ENCODE data around the gene DIPK1C.

Gene DIPK1C

DNA sequence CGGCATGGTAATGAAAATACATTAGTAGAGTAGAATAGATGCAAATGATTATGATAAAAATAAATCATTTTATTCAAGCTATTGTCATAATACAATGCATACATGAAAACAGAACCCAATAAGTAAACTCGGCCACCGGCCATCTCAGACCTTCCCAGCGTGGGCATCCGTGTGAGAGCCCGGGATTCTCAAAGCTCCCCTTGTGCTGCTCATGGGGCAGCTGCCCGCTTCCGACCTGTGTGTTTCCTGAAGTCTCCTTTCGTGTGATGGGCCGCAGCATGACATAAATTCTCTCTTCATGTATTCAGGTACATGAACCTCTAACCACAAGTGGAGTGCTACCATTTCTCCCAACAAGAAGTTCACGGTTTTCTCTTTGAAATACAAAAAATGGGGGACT lies 25.6 kb upstream of the DIPK1C start:
- DNase-seq (ENCODE audit: low read depth), result no peak

DNA sequence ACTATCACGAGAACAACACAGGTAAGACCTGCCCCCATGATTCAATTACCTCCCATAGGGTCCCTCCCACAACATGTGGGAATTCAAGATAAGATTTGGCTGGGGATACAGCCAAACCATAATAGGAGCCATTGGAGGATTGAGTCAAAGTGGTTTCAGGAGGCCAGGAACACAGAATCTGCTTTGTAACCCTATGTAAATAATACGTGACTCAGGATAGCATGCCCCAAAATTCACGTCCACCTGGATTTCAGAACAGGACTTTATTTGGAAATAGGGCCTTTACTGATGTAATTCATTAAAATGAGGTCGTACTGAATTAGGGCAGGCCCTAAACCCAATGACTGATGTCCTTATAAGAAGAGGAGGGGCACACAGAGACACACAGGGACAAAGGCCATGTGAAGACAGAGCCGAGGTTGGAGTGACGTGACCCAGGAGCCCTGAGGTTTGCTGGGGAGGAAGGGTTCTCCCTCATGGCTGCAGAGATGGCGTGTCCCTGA lies 23.1 kb upstream of the DIPK1C start:
- no peak for DNase-seq (ENCODE audit: low read depth)

DNA sequence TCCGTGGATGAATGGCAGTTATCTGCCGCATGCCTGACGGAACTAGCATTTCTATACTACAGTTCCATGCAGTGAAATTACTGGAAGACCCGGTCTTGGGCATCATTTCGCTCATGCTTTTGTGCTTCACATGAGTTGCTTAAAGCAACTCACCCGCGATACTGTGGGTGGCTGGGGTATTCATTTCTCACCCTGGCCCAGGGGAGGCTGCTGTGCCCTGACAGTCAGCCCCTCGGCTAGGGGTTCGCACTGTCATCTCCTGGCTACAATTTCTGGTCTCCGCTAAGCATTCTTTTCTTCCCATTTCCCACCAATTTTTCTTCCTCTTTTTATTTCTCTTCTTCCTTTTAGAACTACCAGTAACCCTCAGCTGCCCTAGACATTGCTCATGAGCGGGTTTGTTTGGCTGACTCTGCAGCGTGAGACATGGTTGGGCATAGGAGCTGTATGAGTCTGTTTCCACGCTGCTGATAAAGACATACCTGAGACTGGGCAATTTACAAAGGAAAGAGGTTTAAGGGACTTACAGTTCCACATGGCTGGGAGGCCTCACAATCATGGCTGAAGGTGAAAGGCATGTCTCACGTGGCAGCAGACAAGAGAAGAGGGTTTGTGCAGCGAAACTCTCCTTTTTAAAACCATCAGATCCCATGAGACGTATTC lies 22.5 kb upstream of the DIPK1C start:
- no peak for DNase-seq (ENCODE audit: low read depth)

DNA sequence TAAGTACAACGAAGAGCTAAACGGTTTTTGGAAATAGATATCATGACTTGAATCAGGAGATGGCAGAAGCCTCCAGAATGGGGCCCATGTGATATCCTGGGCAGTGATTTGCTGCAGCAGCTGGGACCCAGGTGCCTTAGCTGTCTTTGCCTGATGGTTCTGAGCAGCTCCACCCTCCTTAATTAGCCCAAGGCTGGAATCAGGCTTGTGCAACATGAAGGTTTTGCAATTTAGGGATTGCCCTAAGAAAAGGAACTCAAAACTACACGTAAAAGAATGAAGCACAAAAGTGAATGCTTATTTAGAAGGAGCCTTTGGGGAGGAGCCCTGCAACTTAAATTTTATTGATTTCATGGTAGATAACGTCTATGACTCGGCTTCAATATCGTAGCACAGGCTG lies 21.8 kb upstream of the DIPK1C start:
- DNase-seq (ENCODE audit: low read depth), result no peak

DNA sequence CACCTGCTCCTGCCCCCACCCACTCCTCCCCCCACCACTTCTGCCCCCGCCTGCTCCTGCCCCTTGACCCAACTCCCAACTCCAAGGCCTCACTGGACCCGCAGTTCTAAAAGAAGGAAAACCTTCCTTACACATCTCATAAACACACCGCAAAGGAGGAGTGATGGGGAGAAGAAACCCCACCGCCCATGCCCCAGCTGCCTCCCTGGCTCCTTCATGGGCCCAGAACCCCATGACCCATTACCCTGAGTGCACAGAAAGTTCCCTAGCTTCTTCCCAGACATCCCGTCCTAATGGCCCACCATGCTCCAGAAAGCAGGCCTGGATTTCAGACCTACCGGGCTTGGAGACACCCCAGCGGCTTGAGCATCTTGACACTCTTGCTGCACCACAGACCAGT lies 21.2 kb upstream of the DIPK1C start:
- no peak for DNase-seq (ENCODE audit: low read depth)

DNA sequence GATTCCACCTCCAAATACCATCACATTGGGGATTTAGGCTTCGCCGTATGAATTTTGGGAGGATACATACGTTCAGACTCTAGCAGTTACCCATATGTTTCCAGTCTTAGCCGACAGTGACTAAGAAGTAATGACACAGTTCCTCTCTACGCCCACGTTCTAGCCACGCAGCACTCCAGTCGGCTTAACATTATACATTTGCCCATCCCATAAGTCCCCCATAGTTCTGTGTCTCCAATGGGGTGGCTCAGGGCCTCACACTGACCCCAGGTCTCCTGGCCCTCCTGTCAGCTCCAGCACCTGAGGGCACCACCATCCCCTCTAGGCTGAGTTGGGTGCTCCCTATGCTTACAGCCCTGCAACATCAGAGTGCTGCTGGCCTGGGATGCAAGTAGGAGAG lies 20.7 kb upstream of the DIPK1C start:
- DNase-seq (ENCODE audit: low read depth), result no peak

DNA sequence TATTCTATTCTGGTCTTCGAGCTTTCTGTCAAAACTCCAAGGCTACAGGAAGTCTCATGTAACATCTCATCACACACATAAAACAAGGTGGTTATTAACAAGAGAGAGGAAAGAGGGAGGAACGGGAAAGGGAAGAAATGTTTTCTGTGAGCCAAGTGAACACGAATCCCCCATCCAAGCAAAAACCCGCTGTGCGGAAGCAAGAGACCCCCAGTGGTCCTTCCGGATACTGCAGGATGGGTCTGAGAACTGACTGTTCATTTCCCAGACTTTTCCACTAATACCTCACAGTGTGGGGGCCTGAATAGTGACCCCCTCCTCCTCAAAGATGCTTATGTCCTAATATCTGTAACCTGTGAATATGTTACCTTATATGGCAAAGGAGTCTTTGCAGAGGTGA lies 19.0 kb upstream of the DIPK1C start:
- DNase-seq (ENCODE audit: low read depth), result no peak

DNA sequence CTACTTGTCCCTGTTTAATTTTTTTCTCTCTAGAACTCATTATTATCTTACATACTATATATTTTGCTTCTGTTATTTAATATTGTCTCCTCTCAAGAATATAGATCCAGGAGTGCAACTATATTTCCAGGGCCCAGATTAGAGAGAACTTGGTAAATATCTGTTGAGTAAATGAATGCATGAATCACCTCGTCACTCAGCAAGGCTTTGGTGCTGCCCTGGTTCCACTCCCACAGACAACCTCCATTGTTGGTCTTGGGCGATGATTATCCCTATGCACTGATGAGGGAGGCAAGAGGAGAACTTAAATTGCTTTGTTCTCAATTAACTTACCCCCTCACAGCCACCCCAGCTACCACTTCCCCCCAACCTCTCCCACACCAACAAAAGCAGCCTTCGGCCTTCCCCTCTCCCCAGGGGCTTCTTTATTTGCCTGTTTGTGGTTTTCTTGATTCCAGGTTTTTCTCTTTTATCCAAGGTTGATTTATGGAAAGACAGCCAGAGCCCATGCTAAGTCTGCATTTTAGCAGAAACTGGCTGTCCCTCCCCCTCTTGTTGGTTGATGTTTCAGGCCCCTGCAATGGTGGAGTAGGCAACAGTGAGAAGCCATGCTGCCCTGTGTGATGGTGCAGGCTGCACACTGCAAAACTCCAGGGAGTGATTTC lies 17.0 kb upstream of the DIPK1C start:
- no peak for DNase-seq (ENCODE audit: low read depth)

DNA sequence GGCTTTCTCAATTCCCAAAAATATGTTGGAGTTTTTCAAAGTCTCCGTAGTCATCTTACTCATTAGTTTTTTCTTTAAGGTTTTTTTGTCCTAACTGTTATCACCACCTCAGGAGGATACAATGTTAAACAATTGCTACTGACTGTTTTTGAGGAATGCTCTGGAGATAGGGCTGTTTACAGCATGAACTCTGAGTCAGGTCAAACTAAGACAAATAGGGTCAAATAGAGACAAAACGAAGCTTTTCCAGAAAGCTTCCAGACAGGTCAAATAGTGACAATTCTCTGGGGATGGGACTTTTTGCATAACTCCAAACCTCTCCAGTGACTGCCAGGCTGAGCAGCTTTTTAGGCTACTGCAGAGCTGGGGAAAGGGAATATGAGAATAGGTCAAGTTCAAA lies 15.2 kb upstream of the DIPK1C start:
- DNase-seq (ENCODE audit: low read depth), result no peak

DNA sequence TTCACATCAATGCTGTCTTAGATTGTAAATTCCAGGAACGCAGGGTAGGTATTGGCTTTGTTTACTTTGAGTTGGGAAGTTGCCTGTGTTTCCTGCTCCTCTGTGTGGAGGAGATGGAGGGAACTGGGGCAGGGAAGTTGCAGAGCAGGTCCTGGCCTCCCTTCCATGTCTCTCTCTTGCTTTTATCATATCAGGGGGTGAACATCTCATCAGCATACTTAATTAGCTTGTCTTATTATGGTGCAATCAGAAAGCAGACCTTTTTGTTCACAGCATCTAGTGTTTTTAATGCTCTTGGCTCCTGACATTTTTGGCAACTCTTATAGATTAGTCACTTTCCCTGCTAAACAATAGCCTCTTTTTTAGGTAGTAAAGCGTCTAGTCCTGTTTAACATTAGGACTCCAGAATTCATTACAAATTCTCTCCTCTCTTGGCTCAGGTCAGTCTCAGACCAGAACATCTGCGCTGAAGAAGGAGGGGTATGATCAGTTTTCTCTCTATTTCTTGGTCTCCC lies 11.5 kb upstream of the DIPK1C start:
- no peak for DNase-seq (ENCODE audit: low read depth)

DNA sequence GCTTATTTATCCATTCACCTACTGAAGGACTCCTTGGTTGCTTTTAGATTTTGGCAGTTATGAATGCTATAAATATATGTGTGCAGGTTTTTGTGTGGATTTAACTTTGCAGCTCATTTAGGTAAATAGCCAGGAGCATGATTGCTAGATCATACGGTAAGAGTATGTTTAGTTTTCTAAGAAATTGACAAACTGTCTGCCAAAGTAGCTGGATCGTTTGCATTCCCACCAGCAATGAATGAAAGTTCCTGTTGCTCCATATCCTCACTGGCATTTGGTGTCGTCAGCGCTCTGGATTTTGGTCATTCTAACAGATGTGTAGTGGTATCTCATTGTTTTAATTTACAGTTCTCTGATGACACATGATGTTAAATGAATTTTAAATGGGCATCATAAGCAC lies 8.7 kb upstream of the DIPK1C start:
- DNase-seq (ENCODE audit: low read depth), result no peak

DNA sequence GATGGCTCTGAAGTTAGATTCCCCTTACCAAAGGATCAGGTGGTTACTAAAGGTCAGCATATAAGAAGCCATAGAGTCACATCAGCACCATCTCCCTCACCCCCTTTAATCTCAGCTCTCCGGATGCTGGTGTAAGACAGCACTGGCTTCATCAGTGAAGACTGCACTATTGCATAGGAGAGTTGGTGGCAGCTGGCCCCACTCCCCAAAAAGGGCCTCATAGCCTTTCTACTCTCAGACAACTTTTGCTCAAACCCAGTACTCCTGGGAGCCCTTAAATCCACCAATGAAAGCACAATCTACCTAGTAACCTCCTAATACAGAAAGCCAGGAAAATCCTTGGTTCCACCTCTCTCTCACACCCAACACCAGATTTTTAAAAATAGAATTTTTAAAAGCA lies 6.9 kb upstream of the DIPK1C start:
- no peak for DNase-seq (ENCODE audit: low read depth)

DNA sequence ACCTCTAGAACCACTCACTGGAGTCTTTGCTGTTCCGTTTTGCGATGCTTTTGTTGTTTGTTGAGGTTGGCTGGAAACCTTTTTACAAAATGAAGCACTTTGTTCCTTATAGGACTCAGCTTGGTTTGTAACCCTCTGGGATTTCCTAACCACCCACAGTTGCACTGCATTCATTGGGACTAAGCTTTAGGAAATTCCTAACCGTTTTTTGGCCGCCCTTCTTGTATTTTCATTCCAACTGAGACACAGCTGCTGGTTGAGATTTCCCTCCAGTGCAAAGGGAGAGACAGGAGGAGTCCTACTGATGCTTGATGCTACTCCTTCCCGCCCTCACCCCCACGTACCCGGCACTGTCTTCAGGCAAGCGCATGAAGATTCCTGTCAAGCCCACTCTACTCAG lies 6.1 kb upstream of the DIPK1C start:
- DNase-seq (ENCODE audit: low read depth), result no peak

DNA sequence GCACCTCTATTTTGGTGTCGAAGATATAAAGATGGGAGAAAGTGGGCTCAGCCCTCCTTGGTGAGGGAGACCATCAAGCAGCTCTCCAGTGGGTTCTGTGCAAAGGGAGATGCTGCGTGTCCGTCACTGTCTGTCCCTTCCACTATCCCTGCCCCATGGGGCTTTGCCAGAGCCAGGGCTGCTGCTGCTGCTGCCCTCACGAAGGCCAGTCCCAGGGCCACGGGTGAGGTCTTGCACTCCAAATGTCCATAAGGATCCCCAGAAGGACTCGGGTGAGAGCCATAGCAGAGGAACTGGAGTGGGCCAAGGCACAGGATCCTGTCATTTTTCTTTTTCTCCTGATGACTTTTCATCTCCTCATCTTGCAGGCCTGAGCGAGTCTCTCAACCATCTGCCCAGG lies 3.7 kb upstream of the DIPK1C start:
- no peak for DNase-seq (ENCODE audit: low read depth)

DNA sequence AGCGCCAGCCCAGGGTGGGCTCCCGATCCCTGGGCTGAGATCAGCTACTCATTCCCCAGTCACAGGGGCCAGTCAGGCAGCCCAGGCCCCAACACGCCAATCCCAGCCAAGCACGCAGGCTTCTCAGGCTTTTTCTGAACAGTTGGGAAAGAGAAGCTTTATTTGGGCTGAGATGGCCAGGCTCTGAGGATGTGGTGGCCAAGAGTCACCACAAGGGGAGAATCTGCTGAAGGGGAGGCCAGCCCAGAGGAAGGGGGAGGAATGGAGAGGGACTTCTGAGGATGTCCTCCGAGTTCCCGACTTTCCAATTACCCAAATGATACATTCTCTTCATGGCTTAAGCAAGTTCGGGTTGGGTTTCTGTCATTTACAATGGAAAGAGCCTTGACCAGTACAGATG lies 2.8 kb upstream of the DIPK1C start:
- no peak for DNase-seq (ENCODE audit: low read depth)

DNA sequence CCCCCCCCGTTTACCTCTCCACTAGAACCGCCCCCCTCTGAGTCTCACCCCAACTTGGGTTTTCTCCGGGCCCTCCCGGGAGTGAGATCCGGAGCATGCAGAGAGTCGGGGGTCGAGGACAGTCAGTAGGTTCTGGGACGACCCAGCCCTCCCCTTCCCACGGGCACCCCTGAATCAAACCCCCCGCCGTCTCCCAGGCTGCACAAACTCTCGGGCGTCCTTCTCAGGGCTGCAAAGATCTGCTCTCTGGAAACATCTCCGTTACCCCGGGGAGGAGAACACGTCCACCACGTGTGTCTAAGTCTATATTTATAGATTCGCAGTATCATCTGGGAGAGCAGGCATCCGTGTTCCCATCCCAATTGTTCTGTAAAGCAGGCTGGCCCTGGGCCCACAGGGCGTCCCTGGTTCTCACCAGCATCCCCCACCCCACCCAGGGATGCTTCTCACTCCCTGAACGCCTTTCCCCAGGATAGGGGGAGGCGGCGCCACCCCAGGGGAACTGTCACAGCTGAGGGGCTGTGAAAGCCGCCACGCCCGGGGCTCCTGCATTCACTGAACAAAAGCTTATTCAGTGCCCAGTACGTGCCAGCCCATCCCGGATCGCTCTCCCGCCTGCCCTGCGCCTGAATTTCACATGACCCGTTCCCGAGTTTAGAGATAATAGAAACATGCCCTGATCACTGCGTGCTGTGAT lies 765 bp upstream of the DIPK1C start:
- no peak for DNase-seq (ENCODE audit: low read depth)

DNA sequence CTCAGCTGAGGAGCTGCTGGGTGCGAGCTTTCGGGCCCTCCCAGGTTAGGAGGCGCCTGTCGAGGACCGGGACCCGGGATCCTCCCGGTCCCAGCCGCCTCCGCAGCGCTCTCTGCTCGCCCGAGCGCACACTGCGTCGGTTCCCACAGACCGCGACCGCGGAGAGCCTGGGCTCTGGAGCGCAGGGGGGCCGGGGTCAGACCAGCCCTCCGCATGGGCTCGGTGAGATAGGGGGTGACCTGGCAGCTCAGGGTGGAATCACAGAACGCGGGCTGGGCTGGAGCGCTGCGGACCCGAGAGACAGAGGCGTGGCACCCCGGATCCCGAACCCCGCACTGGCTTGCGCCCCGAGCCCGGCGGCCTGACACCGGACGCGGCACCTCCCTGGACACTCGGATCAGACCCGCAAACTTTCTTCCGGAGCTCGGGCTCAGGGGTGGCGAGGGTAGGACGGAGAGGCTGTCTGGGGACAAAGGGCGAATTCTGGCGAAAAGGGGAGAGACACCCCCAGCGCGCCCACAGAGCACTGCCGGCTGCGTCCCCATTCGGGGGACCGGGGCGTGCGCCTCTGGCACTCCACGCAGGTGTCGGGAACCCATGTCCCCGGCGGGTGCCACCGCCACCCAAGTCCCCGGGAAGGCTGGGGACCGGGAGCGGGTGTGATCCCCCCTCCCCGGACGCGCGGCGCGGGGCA lies 612 bp downstream of the DIPK1C start:
- DNase-seq (ENCODE audit: low read depth), result no peak

DNA sequence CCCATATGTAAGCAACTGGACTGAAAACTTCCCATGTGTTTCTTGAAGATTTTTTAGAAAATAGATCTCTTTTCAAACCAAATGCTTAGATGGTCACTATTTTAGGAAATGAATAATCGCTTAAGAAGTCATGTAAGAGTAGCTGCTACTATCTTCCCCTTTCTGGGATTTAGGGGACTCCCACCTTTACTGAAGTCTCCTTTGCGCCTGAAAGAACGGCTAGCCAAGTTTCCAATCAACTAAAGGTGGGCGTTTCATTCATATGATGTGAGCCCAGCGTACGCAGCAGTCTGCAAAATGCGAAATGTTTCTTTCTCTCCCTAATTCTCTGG lies 1.1 kb downstream of the DIPK1C start:
- DNase-seq (ENCODE audit: low read depth), result no peak

DNA sequence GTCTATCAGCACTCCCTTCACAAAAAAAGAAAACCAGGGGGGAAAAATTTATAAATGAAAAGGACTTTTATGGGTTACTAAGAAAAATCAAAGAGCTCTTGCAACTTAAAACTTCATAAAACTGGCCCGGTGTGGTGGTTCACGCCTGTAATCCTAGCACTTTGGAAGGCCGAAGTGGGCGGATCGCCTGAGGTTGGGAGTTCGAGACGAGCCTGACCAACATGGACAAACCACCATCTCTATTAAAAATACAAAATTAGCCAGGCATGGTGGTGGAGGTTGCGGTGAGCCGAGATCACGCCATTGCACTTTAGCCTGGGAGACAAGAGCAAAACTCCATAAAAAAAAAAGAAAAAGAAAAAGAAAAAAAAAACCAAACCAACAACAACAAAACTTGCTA lies 1.7 kb downstream of the DIPK1C start:
- DNase-seq (ENCODE audit: low read depth), result no peak

DNA sequence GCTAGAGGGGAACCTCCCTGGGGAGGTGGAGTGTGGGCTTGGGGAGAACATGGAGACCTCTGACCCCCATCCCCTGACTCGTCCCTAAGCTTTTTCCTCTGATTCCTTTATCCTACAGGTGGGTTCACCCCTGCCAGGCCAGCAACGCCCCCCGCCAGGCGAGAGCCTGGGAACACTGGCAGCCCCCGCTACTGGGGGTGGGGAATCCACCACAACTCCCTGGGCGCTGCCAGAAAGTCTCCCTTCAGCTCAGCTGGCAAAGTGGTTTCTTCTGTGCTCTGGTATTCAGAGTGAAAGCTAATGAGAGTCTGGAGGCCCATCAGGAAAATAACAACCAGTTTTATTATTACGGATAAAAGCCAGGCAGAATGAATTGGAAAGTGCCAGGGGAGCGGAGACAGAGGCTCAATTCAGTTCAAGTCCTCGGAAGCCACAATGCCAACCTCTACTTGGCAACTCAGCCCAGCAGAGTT lies 2.8 kb downstream of the DIPK1C start:
- DNase-seq (ENCODE audit: low read depth), result no peak

DNA sequence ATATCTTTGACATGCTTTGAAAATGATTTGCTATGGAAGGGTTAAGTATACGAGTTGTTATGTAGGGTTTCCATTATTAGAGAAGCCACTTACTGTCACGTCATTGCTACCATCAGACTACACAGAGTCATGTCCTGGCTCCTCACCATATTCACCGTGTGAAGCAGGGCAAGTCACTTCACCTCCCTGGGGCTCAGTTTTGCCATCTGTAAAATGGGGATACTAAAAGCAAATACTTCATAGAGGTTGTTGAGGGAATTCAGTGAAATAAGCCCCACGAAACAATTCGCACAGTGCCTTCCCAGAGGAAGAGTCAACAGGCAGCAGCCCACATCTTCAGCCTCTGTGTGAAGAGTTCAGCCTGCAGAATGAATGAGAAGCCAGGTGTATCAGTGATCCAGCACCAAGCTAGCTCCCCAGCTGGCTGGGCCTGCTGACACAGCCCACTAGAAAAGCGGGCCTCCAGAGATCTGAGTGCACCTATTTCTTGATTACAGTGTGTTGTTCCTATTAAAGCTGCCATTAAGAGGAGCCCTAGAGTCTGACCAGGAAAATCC lies 3.4 kb downstream of the DIPK1C start:
- DNase-seq (ENCODE audit: low read depth), result no peak

DNA sequence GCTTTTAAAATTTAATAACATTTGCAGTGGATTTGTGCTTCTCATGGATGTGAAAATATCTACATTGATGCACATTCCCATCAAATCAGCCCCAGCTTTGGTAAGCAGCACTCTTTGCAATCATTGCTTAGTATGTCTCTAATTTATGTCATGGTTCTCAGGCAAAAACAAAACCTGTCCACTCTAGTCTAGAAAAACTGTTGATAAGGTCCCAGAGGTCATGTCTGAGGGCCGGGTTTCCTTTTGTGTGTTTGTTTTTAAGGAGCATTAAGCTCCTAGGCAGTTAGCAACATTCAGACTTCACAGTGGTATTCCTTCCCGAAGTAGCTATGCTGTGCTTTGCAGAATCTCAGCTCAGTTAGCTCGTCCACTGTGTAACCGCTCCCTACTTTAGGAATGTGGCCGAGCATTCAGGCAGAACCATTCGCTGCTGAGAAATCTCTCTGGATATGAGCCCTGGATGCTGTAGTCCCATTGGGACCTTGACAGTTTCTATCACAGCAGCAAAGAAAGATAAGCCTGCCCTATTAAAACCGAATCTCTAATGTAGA lies 4.0 kb downstream of the DIPK1C start:
- DNase-seq (ENCODE audit: low read depth), result no peak

All from T-helper 22 cell (primary cell).